Fibroblast of mammary gland (primary cell): ENCODE measurements around the gene AQP7.
"Not testable (repeated sequence)": the region's sequence is repeated elsewhere in the genome, so short reads cannot be mapped to it uniquely, and the experiment has no call there.

ENCODE experiments used
- DNase-seq: peaks from one replicate; pipeline ENCODE4 v3.0.0-alpha.2; 2010; ENCODE audit warnings: low read depth
- H3K4me3 ChIP-seq: 2 replicates; pipeline ENCODE4 v1.5.1; 2011; ENCODE audit warnings: low read depth, mild to moderate bottlenecking, low read length, moderate library complexity; ENCODE audit not compliant: control insufficient read depth
- CTCF ChIP-seq: conservative IDR thresholded peaks from 2 replicates; pipeline ENCODE4 v1.5.1; 2011; ENCODE audit warnings: low read depth, low read length, inconsistent platforms; ENCODE audit not compliant: control insufficient read depth, insufficient read depth

Gene AQP7

GRCh38 chr9:33402371-33402770 is at the start of gene AQP7:
TSS of gene AQP7 (minus strand) at chr9:33402568. CDS start at chr9:33401262, 1,306 bp downstream.
- DNase-seq, H3K4me3 ChIP-seq: not testable (repeated sequence)

DNA sequence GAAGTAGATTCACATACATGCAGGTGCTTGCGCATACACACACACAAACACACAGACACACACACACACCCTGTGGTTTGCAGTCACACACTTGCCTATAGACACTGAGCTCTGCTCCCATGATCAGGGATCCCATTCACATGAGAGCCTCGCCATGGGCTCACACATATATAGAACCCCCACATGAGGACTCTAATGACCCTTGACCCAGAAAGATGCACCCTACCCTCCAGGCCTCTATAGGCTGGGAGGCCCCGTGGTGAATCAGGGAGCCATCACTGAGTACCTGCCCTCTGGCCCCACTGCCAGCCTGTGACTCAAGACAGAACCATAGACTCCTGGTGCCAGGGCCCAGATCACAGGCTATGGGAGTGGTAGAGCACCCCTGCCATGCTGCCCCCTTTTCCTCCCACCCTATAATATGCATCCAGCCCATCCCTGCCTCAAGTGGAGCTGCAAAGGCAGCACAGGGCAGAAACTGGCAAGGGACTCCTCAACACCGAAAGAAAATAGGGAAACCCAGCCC is 48.3 kb upstream of the AQP7 start:
- no peak for TF ChIP-seq CTCF
- no peak for DNase-seq
- no peak overlapping the region for H3K4me3 ChIP-seq

DNA sequence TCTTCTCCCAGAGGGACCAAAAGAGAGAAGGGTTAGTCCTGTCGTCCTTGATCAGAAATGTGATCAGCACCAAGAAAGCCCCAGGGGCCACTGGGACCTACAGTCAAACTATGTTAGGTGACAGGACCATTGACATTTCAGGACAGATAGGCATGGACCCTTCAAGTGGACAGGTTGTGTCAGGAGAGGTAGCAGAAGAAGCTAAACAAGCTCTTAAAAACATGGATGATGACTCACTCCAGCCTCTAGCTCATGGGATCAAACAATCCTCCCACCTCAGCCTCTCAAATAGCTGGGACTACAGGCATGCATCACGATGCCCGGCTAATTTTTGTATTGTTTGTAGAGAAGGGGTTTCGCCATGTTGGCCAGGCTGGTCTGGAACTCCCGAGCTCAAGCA is 47.3 kb upstream of the AQP7 start:
- H3K4me3 ChIP-seq: no peak overlapping the region
- TF ChIP-seq CTCF: no peak
- no peak for DNase-seq

GRCh38 chr9:33447799-33448553 is 45.6 kb upstream of the AQP7 start:
- no peak for DNase-seq
- no peak for TF ChIP-seq CTCF
- H3K4me3 ChIP-seq: peak overlapping the region; percentile 21

DNA sequence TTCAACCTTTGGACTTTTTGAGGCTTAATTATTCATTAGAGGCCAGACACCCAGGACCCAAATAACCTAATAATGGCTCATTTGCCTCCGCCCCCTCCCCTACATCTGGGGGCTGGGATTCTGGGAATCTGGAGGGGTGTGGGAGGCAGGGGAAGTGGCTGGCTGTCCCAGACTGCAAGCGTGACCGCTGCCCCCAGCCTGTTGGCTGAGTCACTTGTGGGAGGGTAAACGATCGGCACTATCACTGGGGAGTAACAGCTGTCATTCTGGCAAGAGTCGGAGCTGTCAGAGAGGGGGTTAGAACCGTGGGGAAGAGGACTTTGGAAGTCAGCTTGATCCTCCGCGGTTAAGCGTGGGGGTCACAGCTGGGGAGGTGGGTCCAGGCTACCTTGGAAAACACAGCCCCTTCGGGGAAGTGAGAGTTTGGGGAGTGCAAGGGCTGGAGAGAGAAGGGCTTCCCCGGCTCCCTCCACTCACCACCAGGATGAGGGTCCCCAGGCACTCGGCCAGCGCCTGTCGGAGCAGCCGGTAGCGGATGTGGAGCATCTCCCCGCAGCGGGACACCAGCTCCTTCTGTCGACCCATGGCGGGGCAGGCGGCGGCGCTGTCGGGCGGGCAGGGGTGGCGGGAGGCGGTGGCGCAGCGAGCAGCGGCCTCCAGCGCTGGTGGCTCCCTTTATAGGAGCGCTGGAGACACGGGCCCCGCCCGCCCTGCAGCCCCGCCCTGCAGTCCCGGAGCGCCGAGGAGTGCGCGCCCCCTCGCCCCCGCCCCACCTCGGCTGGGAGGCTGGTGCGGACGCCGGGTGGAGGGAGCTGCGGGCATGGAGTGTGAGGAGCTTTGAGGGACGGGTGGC is 44.8 kb upstream of the AQP7 start, which contains the start of gene AQP3:
TSS of gene AQP3 (minus strand) at position 648 of the 853 bp plus-strand sequence. CDS start at position 585, 63 bp downstream.
- peak; percentile 59 for DNase-seq
- TF ChIP-seq CTCF: no peak
- H3K4me3 ChIP-seq: peak within 1 kb of the TSS; percentile 33

DNA sequence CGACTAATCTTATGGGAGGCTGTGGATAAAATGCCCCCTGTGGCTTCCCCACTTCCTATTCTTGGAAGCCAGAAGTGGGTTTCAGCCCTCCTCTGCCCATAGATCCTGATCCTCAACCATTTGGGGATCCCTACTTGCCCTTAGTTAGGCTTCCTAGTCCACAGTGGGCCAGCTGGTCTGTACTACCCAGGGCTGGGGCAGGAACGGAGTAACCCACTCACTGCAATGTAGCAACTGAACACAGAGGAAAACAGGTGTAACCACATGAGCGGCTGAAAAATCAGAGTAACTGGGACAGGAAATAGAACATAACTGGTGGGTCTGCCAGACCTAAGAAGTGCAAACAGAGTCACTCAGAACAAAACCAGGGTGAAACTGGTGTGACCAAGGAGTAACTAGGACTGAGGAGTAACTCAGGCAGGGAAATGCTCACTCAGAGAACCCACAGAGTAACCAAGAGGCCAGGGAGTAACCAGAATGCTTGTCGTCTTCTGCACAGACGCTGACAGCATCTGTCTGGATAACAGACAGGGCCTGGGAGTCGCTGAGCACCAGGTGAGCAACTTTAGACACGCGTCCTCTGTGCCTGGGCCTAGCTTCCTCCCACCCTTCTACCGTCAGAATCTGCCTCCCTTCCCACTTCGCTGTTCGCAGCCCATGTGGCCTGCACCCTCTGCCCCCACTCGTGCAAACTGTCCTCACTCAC is 44.0 kb upstream of the AQP7 start:
- no peak for DNase-seq
- TF ChIP-seq CTCF: no peak
- no peak overlapping the region for H3K4me3 ChIP-seq
